ENCODE data around the gene LRP11.
"Not testable (repeated sequence)": the region's sequence is repeated elsewhere in the genome, so short reads cannot be mapped to it uniquely, and the experiment has no call there.

Gene LRP11

GRCh38 chr6:149863698-149864577 is at the start of gene LRP11:
LRP11 (minus strand) TSS chr6:149864359; CDS start chr6:149864020, 339 bp downstream.
- peak; percentile 89 to 90 for ATAC-seq

- ATAC-seq, result no peak
These were observed 49.5 kb upstream of the LRP11 start for GRCh38 chr6:149913540-149914240.

GRCh38 chr6:149913085-149913484 is 48.9 kb upstream of the LRP11 start:
- ATAC-seq, result no peak

- not testable (repeated sequence) for ATAC-seq
These were observed 48.5 kb upstream of the LRP11 start for GRCh38 chr6:149912680-149913079.

- no peak for ATAC-seq
These were observed 46.6 kb upstream of the LRP11 start for GRCh38 chr6:149910721-149911151.

GRCh38 chr6:149909701-149910470 is 45.7 kb upstream of the LRP11 start:
- ATAC-seq, result no peak

GRCh38 chr6:149908480-149908879 is 44.3 kb upstream of the LRP11 start:
- not testable (repeated sequence) for ATAC-seq

- no peak for ATAC-seq
These were observed 43.2 kb upstream of the LRP11 start for GRCh38 chr6:149907317-149907716.

- no peak for ATAC-seq
These were observed 42.2 kb upstream of the LRP11 start for GRCh38 chr6:149906405-149906804.

GRCh38 chr6:149905911-149906371 is 41.8 kb upstream of the LRP11 start:
- ATAC-seq, result no peak

GRCh38 chr6:149905371-149905910 is 41.3 kb upstream of the LRP11 start:
- ATAC-seq, result no peak

GRCh38 chr6:149904661-149905370 is 40.7 kb upstream of the LRP11 start:
- ATAC-seq, result no peak

GRCh38 chr6:149903938-149904611 is 39.9 kb upstream of the LRP11 start:
- ATAC-seq, result no peak

- no peak for ATAC-seq
These were observed 37.4 kb upstream of the LRP11 start for GRCh38 chr6:149901444-149902140.

- no peak for ATAC-seq
These were observed 36.7 kb upstream of the LRP11 start for GRCh38 chr6:149900620-149901443.

GRCh38 chr6:149899926-149900619 is 35.9 kb upstream of the LRP11 start:
- no peak for ATAC-seq

- no peak for ATAC-seq
These were observed 35.3 kb upstream of the LRP11 start for GRCh38 chr6:149899486-149899885.

- no peak for ATAC-seq
These were observed 34.8 kb upstream of the LRP11 start for GRCh38 chr6:149898966-149899365.

All from activated CD4-positive, CD25-positive, alpha-beta regulatory T cell treated with anti-CD3 and anti-CD28 coated beads, Interleukin-2, amount 50 U/mL, for 24 hours (primary cell).